HT1080 (cell line): ENCODE results near the gene SLC34A3. TPM values are rescaled to one million over a fixed set of nuclear protein-coding genes. Genes with fewer than 3 reads are reported as not detected.
"Not testable (repeated sequence)": the region's sequence is repeated elsewhere in the genome, so short reads cannot be mapped to it uniquely, and the experiment has no call there.

Source experiments
- DNase-seq: peaks from one replicate; pipeline ENCODE4 v3.0.0-alpha.2; 2015; ENCODE audit warnings: low read depth
- total RNA-seq: library from RNA; depleted of rRNA; stranded (reverse); fragments of >200 nt; shearing (Covaris generic); gene quantifications from 2 replicates; pipeline ENCODE4 v1.2.3, GENCODE V29; 2014

SLC34A3 gene
- total RNA-seq, 1 experiment from 2014 or later, result not detected

DNA sequence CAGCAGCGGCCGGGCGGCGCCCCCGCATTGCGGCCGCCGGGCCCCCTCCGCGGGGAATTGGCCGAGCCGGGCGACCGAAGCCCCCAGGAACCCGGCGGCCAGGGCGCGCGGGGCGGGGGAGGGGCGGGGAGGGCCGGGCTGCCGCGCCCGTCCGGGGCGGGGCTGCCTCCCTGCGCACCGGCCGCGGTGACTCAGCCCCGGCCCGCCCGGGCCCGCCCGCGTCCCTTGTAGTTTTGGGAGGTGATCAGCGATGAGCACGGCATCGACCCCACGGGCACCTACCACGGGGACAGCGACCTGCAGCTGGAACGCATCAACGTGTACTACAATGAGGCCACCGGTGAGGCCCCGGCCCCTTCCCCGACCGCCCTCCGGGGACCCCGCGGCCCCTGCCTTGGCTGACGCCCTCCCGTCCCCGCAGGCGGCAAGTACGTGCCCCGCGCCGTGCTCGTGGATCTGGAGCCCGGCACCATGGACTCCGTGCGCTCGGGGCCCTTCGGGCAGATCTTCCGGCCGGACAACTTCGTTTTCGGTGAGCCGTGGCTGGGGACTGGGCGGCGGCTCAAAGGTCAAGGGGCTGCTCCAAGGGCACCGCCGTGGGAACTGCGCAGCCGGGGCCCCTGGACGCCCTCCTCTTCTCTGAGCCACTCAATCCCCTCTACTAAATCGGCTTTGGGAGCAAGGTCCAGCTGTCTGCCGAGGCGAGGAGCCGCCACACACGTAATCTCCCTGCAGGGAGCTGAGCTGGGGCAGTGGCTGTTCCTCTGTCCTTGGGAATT is 11.0 kb downstream of the SLC34A3 start:
- DNase-seq, result no peak

DNA sequence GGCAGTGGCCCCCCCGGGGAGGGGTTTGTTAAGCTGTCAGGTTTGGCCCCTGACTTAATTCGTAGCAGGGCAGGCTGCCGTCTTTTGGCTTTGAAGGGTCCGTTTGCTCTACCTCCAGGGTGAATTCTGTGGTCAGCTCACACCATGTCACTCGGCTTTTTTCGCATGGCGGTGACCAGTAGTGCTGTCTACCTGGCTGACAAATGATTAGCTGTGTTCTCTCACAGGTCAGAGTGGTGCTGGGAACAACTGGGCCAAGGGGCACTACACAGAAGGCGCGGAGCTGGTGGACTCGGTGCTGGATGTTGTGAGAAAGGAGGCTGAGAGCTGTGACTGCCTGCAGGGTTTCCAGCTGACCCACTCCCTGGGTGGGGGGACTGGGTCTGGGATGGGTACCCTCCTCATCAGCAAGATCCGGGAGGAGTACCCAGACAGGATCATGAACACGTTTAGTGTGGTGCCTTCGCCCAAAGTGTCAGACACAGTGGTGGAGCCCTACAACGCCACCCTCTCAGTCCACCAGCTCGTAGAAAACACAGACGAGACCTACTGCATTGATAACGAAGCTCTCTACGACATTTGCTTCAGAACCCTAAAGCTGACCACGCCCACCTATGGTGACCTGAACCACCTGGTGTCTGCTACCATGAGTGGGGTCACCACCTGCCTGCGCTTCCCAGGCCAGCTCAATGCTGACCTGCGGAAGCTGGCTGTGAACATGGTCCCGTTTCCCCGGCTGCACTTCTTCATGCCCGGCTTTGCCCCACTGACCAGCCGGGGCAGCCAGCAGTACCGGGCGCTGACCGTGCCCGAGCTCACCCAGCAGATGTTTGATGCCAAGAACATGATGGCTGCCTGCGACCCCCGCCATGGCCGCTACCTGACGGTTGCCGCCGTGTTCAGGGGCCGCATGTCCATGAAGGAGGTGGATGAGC is 11.8 kb downstream of the SLC34A3 start:
- DNase-seq, result no peak

DNA sequence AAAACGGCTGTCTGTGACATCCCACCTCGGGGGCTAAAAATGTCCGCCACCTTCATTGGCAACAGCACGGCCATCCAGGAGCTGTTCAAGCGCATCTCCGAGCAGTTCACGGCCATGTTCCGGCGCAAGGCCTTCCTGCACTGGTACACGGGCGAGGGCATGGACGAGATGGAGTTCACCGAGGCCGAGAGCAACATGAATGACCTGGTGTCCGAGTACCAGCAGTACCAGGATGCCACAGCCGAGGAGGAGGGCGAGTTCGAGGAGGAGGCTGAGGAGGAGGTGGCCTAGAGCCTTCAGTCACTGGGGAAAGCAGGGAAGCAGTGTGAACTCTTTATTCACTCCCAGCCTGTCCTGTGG is 12.5 kb downstream of the SLC34A3 start:
- DNase-seq, result not testable (repeated sequence)

DNA sequence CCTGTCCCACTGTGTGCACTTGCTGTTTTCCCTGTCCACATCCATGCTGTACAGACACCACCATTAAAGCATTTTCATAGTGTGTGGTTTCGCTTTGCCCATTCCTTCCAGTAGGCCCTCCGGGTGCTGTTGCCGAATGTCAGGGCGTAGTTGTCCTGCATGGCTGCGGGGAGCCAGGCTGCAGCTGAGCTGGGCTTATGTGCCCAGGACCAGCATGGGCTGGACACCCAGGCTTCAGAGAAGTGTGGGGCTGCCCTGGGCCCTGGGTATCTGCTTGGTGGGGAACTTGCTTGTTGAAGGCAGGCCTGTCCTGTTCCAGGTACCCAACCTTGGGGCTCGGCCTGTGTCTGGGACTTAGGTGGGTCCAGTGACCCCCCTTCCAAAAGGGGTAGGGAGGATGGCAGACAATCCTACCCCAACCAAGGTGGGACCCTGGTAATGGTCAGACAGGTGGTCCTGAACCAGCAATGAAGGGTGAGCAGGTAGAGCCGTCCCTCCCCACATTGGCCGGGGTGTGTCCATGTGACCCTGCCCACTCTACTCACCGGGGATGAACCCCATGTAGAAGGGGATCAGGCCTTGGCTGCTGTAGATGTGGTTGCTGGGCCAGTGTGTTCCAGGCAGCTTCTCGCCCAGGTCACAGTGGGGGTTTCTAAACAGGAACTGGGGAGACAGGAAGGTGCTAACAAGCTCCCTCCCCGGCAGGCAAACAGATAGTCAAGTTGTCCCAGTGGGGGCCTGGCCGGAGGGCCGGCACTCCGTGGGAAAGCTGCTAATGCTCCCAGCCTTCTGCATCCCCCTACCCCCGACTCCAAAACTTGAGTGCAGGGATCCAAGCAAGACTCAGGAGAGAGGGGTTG is 13.2 kb downstream of the SLC34A3 start:
- DNase-seq, result peak; percentile 52

DNA sequence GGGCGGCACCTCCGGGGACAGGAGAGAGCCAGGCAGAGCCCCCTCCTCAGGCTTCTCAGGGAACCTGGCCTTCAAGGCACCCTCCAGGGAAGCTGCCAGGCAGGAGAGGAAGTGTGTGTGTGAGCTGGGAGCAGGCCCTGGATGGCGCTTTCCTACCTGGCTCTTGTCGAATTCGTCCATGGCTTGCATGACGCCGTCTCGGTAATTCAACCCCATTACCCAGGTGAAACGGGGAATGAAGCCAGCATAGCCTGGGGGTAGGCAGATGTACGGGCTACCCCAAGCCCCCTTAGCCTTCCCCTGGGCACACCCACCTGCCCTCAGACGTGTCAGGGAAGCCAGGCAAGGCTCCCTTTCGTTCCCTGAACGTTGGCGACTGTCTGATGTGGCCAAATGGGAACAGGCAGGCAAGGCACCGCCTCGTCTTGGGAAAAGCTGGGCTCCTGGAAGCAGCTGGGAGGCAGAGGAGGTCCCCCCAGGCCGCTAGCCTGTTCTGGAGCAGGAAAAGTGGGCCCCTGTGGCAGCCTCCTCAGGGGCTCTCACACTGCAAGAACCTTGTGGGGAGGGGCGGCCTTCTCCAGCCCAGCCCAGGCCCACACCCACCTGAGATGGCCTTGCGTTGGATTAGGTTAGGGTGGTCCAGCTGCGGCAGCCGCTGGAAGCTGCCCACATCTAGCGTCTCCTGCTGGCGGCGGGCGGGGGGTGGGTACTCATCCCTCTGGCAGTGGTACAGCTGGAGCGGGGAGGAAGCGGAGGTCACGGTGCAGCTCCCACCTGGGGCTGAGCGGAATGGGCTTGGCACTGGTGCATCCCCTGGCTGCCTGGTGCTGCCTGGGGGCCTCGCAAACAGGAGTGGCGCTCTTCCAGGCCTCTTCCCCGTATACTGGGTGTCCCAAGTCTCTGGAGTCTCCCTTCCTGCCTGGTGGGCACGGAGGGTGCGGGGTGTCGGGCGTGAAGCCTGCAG is 14.1 kb downstream of the SLC34A3 start:
- no peak for DNase-seq

DNA sequence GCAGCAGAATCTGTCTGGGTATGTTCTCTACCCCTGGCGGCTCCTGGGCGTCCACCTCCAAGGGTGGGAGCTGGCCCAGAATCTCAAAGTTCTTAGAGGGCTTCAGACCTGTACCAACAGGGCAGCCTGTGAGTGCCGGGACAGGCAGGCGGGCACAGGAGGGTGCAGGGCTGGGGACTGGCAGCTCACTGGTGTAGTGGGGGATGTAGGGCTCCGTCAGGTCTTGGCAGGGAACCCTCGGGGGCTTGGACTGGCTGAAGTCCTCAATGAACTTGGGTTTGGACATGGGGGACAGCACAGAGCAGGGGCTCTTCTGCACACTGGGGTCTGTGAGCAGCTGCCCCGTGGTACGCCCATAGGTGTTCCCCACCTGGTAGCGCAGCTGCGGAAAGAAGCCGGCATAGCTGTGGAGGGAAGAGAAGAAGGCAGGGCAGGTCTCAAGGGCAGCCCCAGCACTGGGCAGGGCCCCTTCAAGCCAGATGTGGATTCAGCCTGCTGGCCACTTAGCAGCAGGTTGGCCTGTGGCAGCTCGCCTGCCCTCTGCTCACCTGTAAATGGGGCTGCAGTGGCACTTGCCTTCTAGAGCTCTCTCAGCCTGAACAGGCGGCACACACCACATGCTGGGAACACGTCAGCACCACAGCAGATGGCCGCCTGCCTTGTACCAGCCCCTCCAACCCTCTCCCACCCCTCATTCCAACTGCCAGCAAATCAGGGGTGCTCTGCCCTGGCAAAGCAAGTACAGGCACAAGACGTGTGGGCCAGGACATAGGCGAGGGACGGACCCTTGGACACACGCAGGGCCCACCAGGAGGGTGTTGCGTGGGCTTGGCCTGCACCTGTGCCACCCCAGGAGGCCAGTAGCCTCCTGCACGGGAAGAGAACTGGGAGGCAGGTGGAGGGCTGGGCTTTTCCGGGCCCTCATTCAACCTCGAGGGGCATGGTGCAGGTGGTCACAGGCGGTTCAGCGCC is 15.0 kb downstream of the SLC34A3 start:
- DNase-seq, result no peak

DNA sequence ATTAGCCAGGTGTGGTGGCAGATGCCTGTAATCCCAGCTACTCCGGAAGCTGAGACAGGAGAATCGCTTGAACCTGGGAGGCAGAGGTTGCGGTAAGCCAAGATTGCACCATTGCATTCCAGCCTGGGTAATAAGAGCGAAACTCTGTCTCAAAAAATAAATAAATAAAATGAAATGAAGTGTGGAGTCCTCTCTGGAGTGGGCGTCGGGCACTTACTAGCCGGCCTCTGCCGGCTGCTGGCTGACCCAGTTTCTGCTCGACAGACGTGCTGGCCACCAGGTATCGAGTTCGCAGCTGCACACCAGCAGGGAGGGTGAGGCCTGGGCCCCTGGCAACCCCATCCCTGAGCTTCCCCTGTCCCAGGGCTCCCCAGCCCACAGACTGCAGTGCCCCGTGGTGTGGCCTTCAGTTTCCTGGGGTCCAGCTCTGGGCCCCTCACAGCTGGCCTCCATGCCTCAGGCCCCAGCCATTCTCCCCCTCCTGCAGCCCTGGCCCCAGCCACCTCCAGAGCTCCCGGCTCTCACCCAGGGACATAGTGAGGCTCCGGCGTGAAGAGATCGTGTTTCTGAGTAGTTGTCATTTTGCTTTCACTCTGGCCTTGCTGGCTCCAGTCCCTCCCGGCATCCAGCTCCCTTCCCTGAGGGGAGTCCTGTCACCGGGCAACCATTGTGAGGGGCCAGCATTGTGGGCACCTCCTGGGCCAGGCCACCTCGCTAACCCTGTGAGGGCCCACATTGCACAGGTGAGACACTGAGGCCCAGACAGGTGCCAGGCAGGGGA is 16.6 kb downstream of the SLC34A3 start:
- DNase-seq, result no peak

DNA sequence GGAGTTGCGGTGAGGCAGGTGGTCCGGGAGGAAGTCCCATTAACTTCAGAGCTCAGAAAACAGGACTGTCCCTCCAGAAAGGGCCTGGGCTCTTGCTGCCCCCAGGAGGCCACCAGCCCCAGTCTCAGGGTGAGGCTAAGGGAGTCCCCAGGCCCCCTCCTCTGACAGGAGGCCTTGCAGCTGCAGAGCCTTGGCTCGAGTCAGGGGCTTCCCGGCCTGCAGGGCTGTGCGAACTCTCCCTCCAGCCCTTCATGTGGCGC is 17.1 kb downstream of the SLC34A3 start:
- DNase-seq, result no peak

DNA sequence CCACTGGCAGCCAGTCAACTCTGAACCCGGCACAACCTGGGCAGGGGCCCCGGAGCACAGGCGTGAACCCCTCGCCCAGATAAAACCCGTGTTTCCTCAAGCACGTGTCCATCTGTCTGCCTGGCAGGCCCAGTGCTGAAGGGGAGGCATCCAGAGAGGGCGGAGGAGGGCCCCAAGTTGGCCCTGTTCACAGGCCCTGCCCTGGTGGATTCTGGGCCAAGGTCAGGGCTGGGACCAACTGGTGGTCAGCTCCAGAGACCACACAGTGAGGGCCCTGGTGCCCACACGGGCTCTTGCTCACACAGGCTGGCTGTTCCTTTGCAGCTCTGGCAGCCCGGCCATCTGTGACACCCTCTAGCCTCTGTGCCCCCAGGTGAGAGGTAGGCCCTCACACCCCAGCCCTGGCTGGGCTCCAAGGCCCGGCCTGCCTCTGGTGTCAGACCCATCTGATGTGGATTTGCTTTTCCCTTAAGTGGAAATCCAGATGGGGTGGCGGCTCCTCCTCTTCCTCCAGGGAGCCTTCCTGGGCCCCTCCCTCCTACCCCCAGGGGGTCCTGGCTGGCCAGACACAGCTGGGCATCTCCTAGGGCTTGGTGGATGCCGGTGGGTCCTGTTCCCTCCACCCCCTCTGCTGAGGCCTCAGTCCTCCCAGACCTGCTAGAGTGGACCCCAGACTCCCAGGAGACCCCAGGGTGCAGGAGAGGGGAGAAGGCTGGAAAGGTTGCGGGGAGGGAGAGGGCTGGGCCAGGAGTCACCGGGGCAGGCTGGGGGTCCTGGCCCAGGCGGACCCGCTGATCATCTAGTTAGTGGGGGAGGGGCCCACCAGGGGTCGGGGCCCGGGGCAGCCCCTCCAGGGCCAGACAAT is 19.9 kb downstream of the SLC34A3 start:
- DNase-seq, result no peak

DNA sequence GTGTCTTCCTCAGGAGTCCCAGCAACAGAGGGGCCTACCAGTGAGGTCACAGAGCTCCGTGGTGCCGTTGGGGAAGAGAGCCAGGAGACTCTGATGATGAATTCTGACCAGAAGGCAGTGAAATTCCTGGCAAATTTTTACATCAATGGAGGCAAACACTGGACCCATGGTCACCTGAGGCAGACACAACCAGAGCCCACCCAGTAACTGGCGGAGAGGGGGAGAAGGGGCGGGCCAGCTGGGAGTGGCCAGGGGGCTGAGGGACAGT is 20.4 kb downstream of the SLC34A3 start, which contains the start of gene STPG3:
TSS of gene STPG3 (plus strand) at position 93 of the 268 bp plus-strand sequence. CDS start at position 94, 1 bp downstream.
- DNase-seq, result no peak

DNA sequence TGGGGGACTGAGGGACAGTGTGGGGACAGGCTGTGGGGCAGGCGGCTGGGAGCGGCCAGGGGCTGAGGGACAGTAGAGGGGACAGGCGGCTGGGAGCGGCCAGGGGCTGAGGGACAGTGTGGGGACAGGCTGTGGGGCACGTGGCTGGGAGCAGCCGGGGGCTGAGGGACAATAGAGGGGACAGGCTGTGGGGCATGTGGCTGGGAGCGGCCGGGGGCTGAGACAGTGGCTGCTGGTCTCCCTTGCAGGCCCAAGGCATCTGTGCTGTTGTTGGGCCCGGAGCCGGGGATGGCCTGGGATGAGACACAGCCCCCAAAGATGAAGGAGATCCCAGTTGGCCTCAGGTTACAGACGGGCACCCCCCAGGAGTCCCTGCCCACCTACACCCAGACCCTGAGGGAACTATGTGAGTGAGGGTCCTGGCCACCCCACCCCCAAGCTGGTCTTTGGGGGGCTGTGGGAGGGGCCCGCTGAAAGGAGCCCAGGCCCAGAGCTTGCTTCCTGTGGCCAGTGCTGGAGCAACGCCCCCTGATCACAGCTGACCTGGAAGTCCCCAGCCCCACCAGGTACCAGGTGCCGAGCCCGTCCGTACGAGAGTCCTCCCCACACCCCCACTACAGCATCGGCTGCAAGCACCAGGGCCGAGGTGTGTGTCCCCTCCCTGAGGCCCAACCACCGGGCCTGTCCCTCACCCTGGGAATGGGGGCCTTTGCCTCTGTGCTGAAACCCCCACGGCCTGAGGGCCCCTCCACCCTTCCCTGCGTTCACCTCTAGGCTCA is 21.0 kb downstream of the SLC34A3 start:
- no peak for DNase-seq

DNA sequence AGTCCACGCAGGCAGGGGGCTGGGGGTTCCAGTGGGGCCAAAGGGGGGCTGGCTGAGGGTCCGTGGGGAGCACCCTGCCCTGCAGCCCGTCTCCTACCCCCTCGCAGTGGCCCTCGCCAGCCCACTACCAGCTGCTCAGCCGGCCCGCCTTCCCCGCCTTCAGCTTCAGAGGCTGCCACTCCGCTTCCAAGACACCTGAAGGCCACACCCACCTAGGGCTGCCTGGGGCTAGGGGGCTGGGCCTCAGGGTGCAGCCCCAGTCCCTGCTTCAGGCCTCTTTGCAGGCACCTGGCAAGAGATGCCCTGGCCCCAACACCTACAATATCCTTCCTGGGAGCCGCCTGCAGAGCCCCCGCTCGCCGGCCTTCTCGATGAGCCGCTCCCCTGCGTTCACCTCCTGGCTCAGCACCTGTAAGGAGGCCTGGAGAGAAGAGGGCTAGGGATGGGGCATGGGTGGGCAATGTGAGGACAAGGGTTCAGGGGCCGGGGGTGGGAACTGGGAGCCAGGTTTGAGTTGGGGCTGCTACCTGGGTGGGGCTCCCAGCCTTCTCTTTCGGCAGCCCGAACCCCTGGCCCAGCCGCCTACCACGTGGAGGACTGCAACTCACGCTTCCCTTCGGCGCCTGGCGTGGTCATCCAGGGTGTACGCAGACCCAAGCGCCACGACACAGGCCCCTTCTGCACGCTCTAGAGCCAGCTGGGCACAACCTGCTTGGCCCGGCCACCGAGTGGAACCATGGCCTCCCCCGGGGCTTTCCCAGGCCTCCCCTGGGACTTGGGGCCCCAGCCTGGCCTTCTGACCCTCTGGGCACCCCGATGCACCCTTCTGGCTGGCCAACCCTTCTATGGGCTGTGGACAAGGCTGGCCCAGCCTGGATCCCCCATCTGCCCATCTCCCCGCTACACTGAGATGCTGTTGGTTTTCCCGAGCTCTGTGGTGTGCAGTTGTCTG is 22.1 kb downstream of the SLC34A3 start:
- DNase-seq, result no peak

DNA sequence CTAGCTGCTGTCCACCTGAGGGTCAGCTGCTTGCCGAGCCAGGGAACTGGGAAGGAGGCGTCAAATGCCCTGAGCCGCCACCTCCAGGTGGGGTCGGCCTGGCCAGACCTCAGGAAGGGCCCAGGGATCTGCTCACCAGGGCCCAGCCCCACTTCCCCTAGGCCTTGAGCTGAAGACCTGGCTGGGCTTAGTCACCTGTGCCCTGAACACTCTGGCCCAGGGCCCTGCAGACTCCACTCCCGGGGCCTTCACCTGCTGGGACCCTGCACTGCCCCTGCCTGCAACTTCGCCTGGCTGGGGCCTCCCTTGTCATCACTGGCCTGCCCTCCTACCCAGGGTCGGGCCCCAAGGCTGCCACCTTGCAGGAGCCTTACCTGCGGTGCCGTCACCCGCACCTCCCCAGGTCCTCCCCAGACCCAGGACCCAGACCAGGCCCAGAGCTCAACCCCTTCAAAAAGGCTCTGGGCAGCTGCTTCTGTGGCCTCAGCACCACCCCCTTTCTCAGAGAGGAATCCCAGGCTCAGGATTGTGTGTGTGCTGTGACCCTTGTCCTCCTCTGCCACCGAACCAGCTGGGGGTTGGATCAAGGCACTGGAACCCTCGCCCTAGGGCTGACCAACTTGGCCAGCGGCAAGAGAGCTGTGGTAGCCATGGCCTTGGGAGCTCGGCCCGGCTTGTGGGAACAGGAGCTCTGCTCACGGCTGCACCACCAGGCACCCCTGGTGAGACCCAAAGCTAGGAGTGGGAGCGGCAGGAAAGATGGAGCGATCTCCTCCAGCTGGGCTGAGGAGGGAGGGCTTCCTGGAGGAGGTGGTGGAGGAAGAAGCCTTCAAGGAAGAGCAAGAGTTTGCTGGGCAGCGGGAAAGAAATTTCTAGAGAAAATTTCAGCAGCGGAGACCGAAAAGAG is 23.3 kb downstream of the SLC34A3 start:
- DNase-seq, result no peak

DNA sequence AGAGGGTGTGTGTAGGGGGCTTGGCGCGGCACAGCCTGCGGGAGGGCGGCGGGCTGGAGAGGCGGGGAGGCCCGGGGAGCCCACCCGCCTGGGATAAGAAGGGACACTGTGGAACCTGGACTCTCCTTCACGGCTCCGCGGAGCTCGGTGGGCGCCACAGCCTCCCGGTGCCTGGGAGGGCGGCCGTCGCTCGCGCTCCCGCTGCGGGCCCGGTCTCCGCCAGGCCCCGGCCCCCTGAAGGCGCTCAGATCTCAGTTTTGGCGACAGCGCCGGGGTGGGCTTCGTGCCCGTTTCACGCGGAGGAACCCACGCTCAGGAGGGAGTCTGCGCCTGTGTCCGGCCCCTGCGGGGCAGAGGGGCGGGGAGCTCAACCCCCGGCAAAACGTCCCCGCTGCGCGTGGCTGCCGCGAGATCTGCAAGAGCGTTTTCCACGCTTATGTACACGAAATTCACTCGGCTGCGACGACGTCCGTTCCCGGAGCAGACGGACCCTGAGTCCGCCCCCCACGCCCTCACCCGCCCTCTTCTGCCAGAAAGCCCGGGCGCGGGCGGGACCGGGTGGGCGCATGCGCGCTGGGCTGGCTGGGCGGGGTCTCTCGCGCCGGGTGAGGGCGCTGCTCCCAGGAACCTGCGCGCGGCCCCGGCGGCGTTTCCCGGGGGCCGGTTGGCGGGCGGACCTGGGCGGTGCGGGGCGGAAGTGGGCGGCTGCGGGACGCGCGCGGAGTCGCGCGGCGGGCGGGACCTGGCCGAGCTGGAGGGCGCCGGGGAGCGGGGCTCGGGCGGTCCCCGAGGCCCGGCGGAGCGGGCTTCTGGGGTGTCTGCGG is 24.1 kb downstream of the SLC34A3 start, which contains the start of gene NELFB:
TSS of gene NELFB (plus strand) at position 704 of the 824 bp plus-strand sequence.
- DNase-seq, result peak; percentile 76
